GM10266 (cell line): Measurements from ENCODE around the gene RXFP1.

Experiments
- DNase-seq: peaks from one replicate; pipeline ENCODE4 v3.0.0; 2012; ENCODE audit errors: extremely low spot score
- CTCF ChIP-seq: IDR thresholded peaks from 2 replicates; pipeline ENCODE4 v1.5.1; 2012; ENCODE audit warnings: mild to moderate bottlenecking, low read depth; ENCODE audit not compliant: control insufficient read depth, insufficient read depth; ENCODE audit errors: missing control alignments

The RXFP1 gene

DNA sequence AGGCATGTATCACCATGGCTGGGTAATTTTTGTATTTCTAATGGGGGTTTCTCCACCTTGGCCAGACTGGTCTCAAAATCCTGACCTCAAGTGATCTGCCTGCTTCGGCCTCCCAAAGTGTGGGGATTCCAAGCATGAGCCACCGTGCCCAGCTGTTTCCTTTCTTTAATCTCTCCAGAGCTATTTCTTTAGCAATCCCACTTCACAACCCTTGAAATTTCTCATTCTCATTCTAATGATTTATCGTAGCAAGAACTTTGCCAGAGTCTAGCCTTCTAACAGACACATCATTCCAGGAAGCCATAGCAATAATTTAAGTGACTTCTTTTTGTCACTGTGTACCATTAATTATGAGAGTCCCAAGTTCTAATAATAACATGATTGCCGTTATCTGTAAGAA is 68.6 kb downstream of the RXFP1 start:
- no peak for TF ChIP-seq CTCF
- no peak for DNase-seq

DNA sequence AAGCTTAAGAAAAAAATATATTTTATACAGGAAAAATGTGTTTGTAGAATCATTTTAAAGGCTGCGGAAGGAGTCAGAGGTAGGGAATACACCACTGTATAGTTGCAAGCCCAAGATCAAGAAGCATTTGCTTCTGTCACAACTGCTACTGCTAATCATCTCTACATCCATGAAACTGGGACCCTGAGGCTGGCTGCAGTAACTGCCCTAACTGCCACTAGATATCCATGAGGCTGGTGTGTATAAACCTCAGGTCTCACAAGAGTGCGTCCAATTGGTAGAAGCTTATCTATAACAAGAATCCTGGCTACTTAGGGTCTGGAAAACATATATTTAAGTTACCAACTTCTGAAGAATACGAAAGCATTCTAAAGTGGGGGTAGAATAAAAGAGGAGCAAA is 69.1 kb downstream of the RXFP1 start:
- no peak for TF ChIP-seq CTCF
- no peak for DNase-seq

GRCh38 chr4:158597879-158598596 is 76.4 kb downstream of the RXFP1 start:
- no peak for TF ChIP-seq CTCF
- no peak for DNase-seq

GRCh38 chr4:158599150-158599549 is 77.5 kb downstream of the RXFP1 start:
- no peak for DNase-seq
- TF ChIP-seq CTCF = no peak

DNA sequence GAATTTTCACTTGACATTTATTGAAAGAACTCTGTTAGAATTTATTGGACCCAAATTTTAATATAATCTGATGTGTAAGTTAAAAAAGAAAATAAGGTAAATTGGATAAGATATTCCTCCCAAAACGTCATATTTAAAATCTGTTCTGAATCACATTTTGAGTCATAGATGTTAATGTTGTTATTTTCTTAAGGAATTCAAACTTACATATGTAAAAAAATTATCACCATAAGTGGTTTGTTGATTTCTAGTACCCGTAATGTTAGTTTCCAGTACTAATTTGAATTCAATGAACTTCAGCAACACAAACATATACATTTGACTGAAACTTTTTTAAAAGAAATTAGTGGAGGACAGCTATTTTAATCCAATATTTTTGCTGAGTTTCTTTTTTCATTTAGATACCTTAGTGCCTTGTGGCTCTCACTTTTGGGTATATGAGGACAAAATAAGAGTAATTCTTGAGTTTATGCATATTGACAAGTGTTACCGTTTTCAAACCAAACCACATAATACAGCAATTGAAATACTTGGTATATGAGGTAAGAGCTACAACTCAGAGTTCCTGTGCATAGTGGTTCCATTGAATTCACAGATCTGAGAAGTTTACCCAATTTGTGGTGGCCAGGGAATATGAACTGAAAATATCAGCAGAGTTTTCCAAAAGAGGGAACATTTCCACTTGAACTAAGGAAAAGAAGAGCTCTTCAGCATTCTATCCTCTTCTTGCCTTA is 78.2 kb downstream of the RXFP1 start:
- no peak for TF ChIP-seq CTCF
- DNase-seq = no peak

DNA sequence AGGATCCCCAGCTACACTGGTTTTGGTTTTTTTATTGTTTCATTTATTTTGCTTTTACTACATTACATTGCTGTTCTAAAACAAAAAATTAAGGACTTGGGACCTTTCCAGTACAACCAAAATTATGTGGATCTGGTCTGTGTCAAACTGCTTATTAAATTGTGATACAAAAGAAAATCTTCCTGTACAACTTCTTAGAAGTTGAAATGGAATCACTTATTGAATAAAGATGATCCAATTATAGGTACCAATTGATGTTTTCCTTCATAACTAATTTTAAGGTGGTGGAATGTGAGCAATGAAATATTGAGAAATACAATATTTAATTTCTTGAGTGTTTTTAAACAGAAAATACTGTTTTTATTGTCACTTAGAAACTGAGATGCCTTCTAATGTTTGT is 82.7 kb downstream of the RXFP1 start:
- DNase-seq = no peak
- TF ChIP-seq CTCF = no peak

DNA sequence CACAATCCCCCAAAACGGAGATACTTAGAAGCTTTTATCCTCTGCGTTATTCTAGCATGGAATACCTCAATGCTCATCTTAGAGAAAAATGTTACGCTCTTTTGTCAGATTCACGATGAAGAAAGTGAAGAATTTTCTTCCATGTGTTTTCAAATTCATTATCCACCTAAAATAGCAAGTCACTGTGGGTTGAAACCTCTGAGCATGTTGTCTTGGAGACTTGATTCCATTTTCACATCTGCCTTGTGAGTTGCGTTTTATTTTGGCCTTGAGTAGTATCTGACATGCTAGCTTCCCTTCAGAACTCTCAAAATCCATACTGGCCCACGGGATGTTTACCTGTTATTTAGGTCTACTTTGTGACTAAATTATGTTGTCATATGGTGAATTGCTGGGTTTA is 83.7 kb downstream of the RXFP1 start:
- no peak for TF ChIP-seq CTCF
- no peak for DNase-seq
